HepG2 (cell line): ENCODE results near the gene UBE2I. TPM values are rescaled to one million over a fixed set of nuclear protein-coding genes. Genes with fewer than 3 reads are reported as not detected.

Source experiments
- ATAC-seq: fragments of 200-7000 bp; cut with Tn5 transposase; 3 replicates; pipeline ENCODE4 v1.9.1; 2020; ENCODE audit warnings: mild to moderate bottlenecking, moderate library complexity
- BruUV-seq: library from RNA; stranded (reverse); fragments of 400-500 nt; replicated peaks from 2 replicates; lab custom pipeline; 2021; lab: Mats Ljungman, UMichigan
- CTCF ChIA-PET: fragments of 300-600 bp; formaldehyde crosslinking; extraction: SDS; loops from one replicate; lab custom pipeline; 2021; ENCODE audit warnings: low total read pairs, inconsistent platforms, low intra/inter-chr PET ratio; lab: Yijun Ruan, JAX
- POLR2A ChIA-PET: fragments of 350-600 bp; sonication (Branson Sonifier 250); formaldehyde crosslinking; loops from one replicate; lab custom pipeline; 2020; ENCODE audit warnings: antibody characterized with exemption, inconsistent platforms; lab: Yijun Ruan, JAX
- DNase-seq: peaks from one replicate; pipeline ENCODE4 v3.0.0-alpha.2; 2015; ENCODE audit warnings: low spot score
- FAIRE-seq: peaks from 3 replicates; lab custom pipeline; 2011; peaks lifted over from hg19 to GRCh38; lab: Jason Lieb, UNC
- H2AFZ ChIP-seq: one replicate; pipeline ENCODE4 v1.6.1; 2011; ENCODE audit warnings: low read length, inconsistent platforms
- H3K27ac ChIP-seq: fragments of 300-600 bp; 3 replicates; pipeline ENCODE4 v1.8.0; 2011; ENCODE audit warnings: mixed run types, mild to moderate bottlenecking, mixed read lengths, low read length, inconsistent platforms; ENCODE audit not compliant: insufficient read depth; ENCODE audit errors: extremely low read length
- H3K27me3 ChIP-seq, 2 experiments: fragments of 200-600 bp in 1 of 2; 2 replicates in 1 of 2; 3 replicates in 1 of 2; pipeline versions ENCODE4 v1.6.0 to v1.8.0; 2011; ENCODE audit warnings: low read length in 2 of 2, mild to moderate bottlenecking in 2 of 2, moderate library complexity in 2 of 2, inconsistent platforms in 1 of 2; ENCODE audit not compliant: insufficient read depth in 2 of 2, control insufficient read depth in 1 of 2
- H3K36me3 ChIP-seq, 2 experiments: fragments of 200-600 bp in 1 of 2; replicated peaks in 1 of 2; 2 replicates in 1 of 2; 3 replicates in 1 of 2; pipeline versions ENCODE4 v1.5.1 to v1.8.0; 2011; ENCODE audit warnings: low read length in 2 of 2, inconsistent platforms in 1 of 2; ENCODE audit not compliant: insufficient read depth in 2 of 2, control insufficient read depth in 1 of 2
- H3K4me1 ChIP-seq: 2 replicates; pipeline ENCODE4 v1.5.1; 2012; ENCODE audit warnings: low read length, inconsistent platforms; ENCODE audit not compliant: insufficient read depth
- H3K4me2 ChIP-seq: 2 replicates; pipeline ENCODE4 v1.6.0; 2011; ENCODE audit warnings: low read depth, low read length, inconsistent platforms
- H3K4me3 ChIP-seq, 3 experiments: fragments of 200-600 bp in 1 of 3; sonication (generic), shearing (Covaris generic) in 1 of 3; replicated peaks in 1 of 3; 2 replicates each; pipeline ENCODE4 v1.5.1; 2011 to 2016; ENCODE audit warnings: low read length in 3 of 3, inconsistent platforms in 2 of 3, low read depth in 2 of 3, mild to moderate bottlenecking in 2 of 3, control low read depth in 1 of 3, mixed read lengths in 1 of 3; ENCODE audit not compliant: insufficient read depth in 1 of 3
- H3K79me2 ChIP-seq: one replicate; pipeline ENCODE4 v1.6.1; 2011; ENCODE audit warnings: low read length, inconsistent platforms; ENCODE audit not compliant: insufficient read depth
- H3K9ac ChIP-seq: 2 replicates; pipeline ENCODE4 v1.6.0; 2011; ENCODE audit warnings: mild to moderate bottlenecking, low read depth, low read length, inconsistent platforms; ENCODE audit not compliant: insufficient read depth
- H3K9me3 ChIP-seq: 2 replicates; pipeline ENCODE4 v1.5.1; 2012; ENCODE audit warnings: mild to moderate bottlenecking, low read length
- H4K20me1 ChIP-seq: 2 replicates; pipeline ENCODE4 v1.6.0; 2011; ENCODE audit warnings: inconsistent platforms, mild to moderate bottlenecking, low read length, moderate library complexity; ENCODE audit not compliant: insufficient read depth
- DNMT3B ChIP-seq: conservative IDR thresholded peaks from 2 replicates; pipeline ENCODE4 v1.6.1; 2016; ENCODE audit warnings: missing biosample characterization, control low read depth
- KDM5B ChIP-seq: sonication (generic); formaldehyde crosslinking; IDR thresholded peaks from 2 replicates; pipeline ENCODE4 v1.4.0; 2020; ENCODE audit warnings: missing genetic modification reagents, mild to moderate bottlenecking, borderline replicate concordance
- MATR3 ChIP-seq: sonication (generic); formaldehyde crosslinking; IDR thresholded peaks from 2 replicates; pipeline ENCODE4 v1.4.0; 2020; ENCODE audit warnings: missing genetic modification reagents
- MXI1 ChIP-seq: IDR thresholded peaks from 3 replicates; pipeline ENCODE4 v1.6.1; 2012; ENCODE audit warnings: low read depth, low read length, inconsistent platforms, borderline replicate concordance
- PHF8 ChIP-seq: sonication (generic); formaldehyde crosslinking; IDR thresholded peaks from 2 replicates; pipeline ENCODE4 v1.5.0; 2020; ENCODE audit warnings: missing genetic modification reagents
- STAG1 ChIP-seq: sonication (generic); formaldehyde crosslinking; IDR thresholded peaks from 2 replicates; pipeline ENCODE4 v1.4.0; 2020; ENCODE audit warnings: missing genetic modification reagents
- ZBTB7B ChIP-seq: sonication (generic); formaldehyde crosslinking; IDR thresholded peaks from 2 replicates; pipeline ENCODE4 v1.4.0; 2020; ENCODE audit warnings: missing genetic modification reagents
- ZFX ChIP-seq: sonication (generic); formaldehyde crosslinking; IDR thresholded peaks from 2 replicates; pipeline ENCODE4 v1.4.0; 2020; ENCODE audit warnings: mild to moderate bottlenecking, low read depth, missing genetic modification reagents, moderate library complexity
- ZGPAT ChIP-seq: IDR thresholded peaks from 2 replicates; pipeline ENCODE4 v1.6.1; 2016; ENCODE audit warnings: mild to moderate bottlenecking
- ZNF597 ChIP-seq: sonication (generic); formaldehyde crosslinking; IDR thresholded peaks from 2 replicates; pipeline ENCODE4 v1.5.0; 2020; ENCODE audit warnings: missing genetic modification reagents
- ZNF670 ChIP-seq: sonication (generic); formaldehyde crosslinking; IDR thresholded peaks from 2 replicates; pipeline ENCODE4 v1.8.0; 2022; ENCODE audit warnings: mild to moderate bottlenecking, missing genetic modification reagents, borderline replicate concordance
- ZNF776 ChIP-seq: sonication (generic); formaldehyde crosslinking; IDR thresholded peaks from 2 replicates; pipeline ENCODE4 v1.4.0; 2020; ENCODE audit warnings: mild to moderate bottlenecking, missing genetic modification reagents
- ZSCAN9 ChIP-seq: IDR thresholded peaks from 2 replicates; pipeline ENCODE4 v1.6.1; 2016; ENCODE audit warnings: borderline replicate concordance
- WGBS: methylation state at CpG from one replicate; pipeline ENCODE4 v1.1.6; 2017; ENCODE audit warnings: low lambda C conversion rate; 5-methylcytosine and 5-hydroxymethylcytosine counted together
- in situ Hi-C: cut with HindIII; loops from 2 replicates; pipeline ENCODE4 v1.10.0; 2017; ENCODE audit warnings: low pct_unique_long_range_greater_than_20kb; ENCODE audit not compliant: extremely low pct_ligation_motif_present
- intact Hi-C: fragments of 100-400 bp; cut with micrococcal nuclease; formaldehyde crosslinking; loops from one replicate; pipeline ENCODE4 v1.10.0; 2022; ENCODE audit not compliant: unreplicated experiment
- polyA plus RNA-seq, 8 experiments: library from polyadenylated mRNA; depleted of rRNA in 3 of 8; stranded (reverse) in 7 of 8; unstranded in 1 of 8; fragments of >200 nt; fragmentation: Illumina TruSeq in 4 of 8; extraction: Trizol in 4 of 8; gene quantifications; 2 replicates each; pipeline versions ENCODE4 v1.2.1 to v1.2.3, GENCODE V29; 2011 to 2016; ENCODE audit warnings: low read depth in 4 of 8, missing spikeins in 1 of 8, mixed read lengths in 1 of 8; ENCODE audit not compliant: insufficient read depth in 1 of 8
- total RNA-seq, 5 experiments: library from RNA; depleted of rRNA; stranded (reverse); fragments of >200 nt; fragmentation: Illumina TruSeq; extraction: Trizol; gene quantifications; 2 replicates each; pipeline ENCODE4 v1.2.3, GENCODE V29; 2016; ENCODE audit warnings: low read depth in 1 of 5
- TF ChIP-seq, protein P1 (sequence below): sonication (generic); formaldehyde crosslinking; IDR thresholded peaks from 2 replicates; pipeline ENCODE4 v1.4.0; 2020; ENCODE audit warnings: missing genetic modification reagents

Gene UBE2I
- total and polyA plus RNA-seq, 2 of the 13 experiments (the other 11 are each of a cell fraction or from before 2014, with no cell fraction given): 75.8 to 98.9 TPM

GRCh38 chr16:1300664-1301476, 8.6 kb upstream of the UBE2I start (continued):
- 0 out of 2 replicates have a peak, but pooled peaks have one; percentile 51 for TF ChIP-seq ZBTB7B
- no peak for TF ChIP-seq ZNF597 (CRISPR knock-in tag)
- peak; percentile 44 for TF ChIP-seq STAG1 (CRISPR knock-in tag)
- no peak for TF ChIP-seq DNMT3B (CRISPR knock-in tag)
- peak; percentile 58; the same call in 1 of the 3 replicates for TF ChIP-seq MXI1
- TF ChIP-seq ZSCAN9 (CRISPR knock-in tag): peak; percentile 14; the same call in 1 of the 2 replicates
- TF ChIP-seq ZFX (CRISPR knock-in tag): 0 out of 2 replicates have a peak, but pooled peaks have one; percentile 18
- TF ChIP-seq ZGPAT (CRISPR knock-in tag): peak; percentile 22; the same call in 1 of the 2 replicates
- no peak for TF ChIP-seq MATR3 (CRISPR knock-in tag)
- TF ChIP-seq, all 625 proteins: peak for 73

DNA sequence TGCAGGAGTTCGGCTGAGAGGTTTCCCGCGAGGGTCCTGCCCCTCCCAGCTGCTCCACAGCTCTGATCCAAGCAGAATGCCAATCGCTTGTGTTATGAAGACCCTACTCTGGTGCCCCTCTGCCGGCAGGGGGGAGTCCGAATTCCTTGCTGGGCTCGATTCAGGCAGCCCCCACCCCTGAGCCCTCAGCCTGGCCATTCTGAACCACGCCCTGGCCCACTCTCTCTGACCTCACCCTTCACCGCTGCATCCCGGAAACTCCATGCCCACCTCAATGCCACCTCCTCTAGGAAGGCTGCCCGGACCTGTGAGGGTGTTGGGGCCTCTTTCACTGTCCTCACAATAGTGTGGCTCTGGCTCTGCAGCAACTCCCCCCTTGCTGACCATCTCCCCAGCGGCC, 7.9 kb upstream of the UBE2I start:
- no peak overlapping the region for H3K4me3 ChIP-seq
- POLR2A ChIA-PET: no interaction called here
- peaks cover 94% of the 10 kb centered on the region for H3K4me1 ChIP-seq
- no peak overlapping the region for H2AFZ ChIP-seq
- H3K9ac ChIP-seq: no peak overlapping the region
- CTCF ChIA-PET: no interaction called here
- WGBS: 70% methylated on average over 9 of the region's 12 CpGs
- ATAC-seq (no peak), DNase-seq (no peak), FAIRE-seq (no peak)
- H3K79me2 ChIP-seq: no peaks in the 10 kb centered on the region
- H4K20me1 ChIP-seq: no peaks in the 10 kb centered on the region
- in situ Hi-C loops (no loop called here), intact Hi-C loops (no loop called here)
- no TSS peak for BruUV-seq
- 0 out of 2 replicates have a peak overlapping the region, but pooled peaks have one; percentile 94 for H3K4me2 ChIP-seq
- TF ChIP-seq ZNF776 (no peak), ZNF670 (no peak), KDM5B (CRISPR knock-in tag) (peak; percentile 31; the same call in 1 of the 2 replicates), PHF8 (CRISPR knock-in tag) (no peak)
- TF ChIP-seq, protein P1, sequence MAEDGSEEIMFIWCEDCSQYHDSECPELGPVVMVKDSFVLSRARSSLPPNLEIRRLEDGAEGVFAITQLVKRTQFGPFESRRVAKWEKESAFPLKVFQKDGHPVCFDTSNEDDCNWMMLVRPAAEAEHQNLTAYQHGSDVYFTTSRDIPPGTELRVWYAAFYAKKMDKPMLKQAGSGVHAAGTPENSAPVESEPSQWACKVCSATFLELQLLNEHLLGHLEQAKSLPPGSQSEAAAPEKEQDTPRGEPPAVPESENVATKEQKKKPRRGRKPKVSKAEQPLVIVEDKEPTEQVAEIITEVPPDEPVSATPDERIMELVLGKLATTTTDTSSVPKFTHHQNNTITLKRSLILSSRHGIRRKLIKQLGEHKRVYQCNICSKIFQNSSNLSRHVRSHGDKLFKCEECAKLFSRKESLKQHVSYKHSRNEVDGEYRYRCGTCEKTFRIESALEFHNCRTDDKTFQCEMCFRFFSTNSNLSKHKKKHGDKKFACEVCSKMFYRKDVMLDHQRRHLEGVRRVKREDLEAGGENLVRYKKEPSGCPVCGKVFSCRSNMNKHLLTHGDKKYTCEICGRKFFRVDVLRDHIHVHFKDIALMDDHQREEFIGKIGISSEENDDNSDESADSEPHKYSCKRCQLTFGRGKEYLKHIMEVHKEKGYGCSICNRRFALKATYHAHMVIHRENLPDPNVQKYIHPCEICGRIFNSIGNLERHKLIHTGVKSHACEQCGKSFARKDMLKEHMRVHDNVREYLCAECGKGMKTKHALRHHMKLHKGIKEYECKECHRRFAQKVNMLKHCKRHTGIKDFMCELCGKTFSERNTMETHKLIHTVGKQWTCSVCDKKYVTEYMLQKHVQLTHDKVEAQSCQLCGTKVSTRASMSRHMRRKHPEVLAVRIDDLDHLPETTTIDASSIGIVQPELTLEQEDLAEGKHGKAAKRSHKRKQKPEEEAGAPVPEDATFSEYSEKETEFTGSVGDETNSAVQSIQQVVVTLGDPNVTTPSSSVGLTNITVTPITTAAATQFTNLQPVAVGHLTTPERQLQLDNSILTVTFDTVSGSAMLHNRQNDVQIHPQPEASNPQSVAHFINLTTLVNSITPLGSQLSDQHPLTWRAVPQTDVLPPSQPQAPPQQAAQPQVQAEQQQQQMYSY (CRISPR knock-in tag): no peak
- H3K27me3 ChIP-seq: no peaks in the 10 kb centered on the region
- no peak overlapping the region for H3K27ac ChIP-seq
- H3K36me3 ChIP-seq: no peaks in the 10 kb centered on the region
- H3K9me3 ChIP-seq: no peaks in the 10 kb centered on the region
